ENCODE data around the gene SH3RF3.

The SH3RF3 gene

DNA sequence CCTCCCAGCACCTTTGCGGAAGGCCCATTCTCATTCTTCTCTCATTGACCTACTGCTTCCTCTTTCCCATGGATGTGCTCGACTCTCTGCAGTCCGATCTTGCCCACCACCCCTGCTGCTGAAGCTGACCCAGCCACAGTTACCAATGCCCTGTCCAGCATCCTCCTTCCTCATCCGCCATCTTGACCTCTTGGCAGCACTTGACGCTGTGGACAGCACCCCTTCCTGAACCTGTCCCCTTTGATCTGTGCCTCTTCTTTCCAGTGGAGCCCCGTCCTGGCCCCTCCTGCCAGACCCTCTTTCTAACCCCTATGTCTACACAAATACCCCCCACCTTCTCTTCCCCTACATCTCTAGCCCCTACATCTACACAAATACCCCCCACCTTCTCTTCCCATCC lies 275.7 kb downstream of the SH3RF3 start:
- FAIRE-seq, result no peak

DNA sequence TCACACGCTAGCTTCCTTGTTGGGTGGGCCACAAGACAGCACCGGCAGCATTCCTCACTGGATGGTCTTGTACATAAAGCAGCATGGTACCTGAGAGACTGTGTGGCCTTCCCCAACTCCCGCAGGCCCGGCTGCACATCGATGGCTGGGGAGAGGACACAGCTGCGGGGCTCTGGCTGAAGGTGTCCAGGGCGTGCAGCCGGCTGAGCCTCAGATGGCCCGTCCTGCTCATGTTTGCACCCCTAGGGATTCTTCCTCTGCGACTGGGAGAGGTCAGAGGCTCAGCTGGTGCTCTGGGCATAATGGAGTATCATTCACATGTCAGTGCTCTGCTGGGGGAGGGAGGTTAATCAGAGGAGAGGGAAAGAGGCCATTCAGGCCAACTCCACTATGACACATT lies 276.9 kb downstream of the SH3RF3 start:
- FAIRE-seq, result no peak

DNA sequence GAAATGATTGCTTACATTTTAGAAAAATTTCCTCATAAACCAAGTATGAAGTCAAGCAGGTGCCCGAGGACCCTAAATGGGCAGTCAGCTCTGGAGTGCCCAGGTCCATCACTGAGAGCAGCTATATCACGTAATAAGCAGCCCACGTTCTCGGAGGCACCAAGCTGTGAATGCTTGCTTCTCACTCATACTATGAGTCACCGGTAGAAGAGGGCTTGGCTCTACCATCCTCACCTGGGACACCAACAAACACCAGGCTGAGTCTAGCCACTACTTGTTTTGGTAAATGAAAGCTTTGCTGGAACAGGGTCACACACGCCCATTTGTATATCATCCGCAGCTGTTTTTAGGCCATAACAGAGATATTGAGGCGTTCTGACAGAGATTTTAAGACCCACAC lies 277.3 kb downstream of the SH3RF3 start:
- FAIRE-seq, result no peak

DNA sequence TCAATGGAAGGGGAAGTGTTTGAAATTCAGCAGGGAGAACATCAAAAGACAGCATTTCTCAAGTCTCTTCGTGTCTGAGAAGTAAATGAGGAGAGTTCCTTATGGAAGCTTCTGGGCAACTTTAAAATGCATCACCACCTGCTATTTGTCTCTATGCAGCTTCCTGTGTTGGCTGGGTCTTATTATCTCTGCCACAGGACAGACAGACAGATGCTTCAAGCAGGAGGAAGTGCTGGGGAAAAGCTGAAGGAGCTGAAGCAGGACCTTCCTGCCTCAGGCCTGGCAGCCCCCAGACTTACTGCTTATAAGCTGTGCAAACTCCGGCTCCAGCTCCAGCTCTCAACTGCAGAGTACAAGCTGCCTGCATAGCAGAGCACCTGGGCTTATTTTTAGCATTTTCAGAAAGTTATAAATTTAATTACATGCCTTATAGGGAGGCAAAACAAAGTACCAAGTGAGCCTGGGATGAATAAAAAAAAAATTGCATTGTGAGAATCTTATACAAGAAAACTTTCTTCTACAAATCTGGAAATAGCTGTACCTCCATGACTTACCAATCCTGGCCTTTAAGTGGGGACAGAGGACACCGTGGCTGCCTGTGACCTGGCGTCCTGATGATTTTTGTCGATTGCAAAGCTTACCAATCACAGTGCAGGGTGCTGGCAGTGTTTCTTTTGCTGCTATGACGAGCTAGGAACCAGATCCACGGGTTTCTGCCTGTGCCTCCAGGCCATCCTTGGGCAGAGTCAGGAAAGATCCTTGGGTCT lies 278.5 kb downstream of the SH3RF3 start:
- FAIRE-seq, result no peak

DNA sequence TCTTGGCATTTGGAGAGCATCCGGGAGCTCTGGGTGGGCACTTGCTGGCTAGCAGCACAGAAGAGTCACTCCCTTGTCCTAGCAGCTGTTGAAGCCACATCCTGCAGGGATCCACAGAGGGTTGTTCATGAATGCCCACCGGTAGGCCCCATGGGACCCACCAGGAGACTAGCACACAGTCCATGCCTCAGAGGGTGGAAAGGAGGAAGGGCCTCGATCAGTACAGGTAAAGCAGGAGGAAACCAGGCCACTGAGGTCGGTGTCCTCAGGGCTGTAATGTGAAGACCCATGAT lies 279.0 kb downstream of the SH3RF3 start:
- FAIRE-seq, result no peak

DNA sequence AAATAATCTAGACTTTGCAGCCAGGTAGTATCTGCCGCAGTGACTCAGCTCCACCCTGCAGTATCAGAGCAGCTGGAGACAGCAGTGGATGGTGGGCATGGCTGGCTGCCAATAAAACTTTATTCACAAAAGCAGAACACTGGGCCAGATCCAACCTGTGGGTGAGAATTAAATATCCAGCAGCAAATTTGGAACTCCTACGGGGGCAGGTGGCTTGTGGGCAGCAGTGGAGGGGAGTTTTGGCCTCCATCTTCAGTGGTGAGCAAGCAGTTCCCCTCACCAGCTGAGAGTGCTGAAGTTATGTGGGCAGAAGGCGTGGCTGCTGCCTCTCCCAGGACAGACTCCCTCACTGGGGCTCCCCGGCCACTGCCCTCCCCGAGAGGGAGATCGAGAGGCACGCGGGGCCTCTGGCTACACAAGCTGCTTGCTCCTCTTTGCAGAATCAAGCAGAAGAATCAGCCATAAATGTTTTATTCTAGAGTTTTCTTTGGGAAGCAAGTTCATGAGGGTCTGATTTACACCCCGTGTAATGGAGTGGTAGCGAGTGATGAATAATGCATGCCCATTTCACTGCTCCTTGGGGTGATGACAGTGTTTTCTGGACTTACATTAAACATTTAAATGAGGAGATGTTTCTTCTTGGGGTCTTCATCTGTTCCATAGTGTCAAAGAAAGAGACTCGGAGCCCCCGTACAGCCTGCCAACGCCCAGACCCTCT lies 280.5 kb downstream of the SH3RF3 start:
- FAIRE-seq, result no peak

DNA sequence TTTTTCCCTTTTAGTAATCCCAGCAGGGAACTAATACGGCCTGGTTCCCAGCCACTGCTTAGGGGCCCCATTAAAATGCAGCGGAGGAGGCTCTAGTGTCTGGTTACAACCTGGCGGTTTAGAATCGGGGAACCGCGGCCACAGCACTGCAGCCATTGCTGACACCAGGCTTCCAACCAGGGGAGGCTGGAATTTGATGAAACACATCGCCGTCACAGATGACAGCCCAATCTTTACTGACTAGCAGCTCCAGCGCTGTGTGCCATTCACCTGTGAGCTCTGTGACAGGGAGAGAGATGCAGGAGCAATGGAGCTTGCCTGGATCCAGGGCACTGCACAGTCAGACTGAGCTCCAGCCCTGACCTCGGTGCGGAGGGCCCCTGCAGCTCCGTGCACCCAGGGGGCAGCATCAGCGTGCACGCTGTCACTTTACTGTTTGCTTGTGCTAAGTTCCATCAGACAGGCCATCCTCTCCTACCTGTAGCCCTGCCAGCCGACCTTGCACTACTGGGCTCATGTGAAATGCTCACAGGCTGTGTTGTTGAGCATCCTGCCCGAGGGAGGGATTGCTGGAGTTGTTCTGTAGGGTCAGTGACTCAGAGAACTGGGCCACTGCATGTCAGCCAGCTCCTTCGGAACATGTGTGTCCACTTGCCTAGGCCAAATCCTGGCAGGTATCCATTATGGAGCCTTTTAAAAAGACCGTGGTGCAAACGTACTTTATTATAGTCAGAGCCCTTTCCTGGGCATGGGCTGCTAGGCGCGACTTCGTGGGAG lies 281.2 kb downstream of the SH3RF3 start:
- no peak for FAIRE-seq

DNA sequence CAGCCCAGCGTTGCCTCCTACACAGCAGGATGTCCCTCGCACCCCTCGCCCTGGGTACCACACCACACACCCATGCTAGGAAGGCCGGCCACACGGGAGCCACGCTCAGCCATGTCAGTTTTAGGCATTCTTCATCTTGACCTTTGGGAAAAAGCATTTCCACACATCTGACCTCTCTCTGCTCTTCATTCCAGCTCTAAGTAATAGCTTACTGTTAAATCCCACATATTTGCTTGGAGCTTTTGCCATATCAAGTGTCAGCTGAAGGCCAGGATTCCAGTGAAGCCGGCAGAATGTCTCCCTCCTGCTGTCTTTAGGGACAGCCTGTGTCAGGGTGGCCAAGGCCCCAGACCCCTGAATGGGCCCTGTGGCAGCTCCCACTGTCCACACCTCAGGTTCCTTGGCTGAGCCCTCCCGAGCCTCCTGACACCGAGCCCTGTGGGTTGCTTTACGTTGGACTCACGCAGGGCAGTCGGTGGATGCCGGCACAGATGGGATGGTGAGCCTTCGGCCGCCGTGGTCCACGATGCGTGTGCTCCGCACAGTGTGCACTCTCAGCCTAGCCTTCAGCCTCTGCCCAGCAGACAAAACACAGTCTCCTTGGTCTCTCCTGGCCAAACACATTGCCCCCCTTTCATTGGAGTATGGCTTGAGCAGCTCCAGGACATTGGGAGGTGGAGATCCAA lies 282.8 kb downstream of the SH3RF3 start:
- FAIRE-seq, result no peak

DNA sequence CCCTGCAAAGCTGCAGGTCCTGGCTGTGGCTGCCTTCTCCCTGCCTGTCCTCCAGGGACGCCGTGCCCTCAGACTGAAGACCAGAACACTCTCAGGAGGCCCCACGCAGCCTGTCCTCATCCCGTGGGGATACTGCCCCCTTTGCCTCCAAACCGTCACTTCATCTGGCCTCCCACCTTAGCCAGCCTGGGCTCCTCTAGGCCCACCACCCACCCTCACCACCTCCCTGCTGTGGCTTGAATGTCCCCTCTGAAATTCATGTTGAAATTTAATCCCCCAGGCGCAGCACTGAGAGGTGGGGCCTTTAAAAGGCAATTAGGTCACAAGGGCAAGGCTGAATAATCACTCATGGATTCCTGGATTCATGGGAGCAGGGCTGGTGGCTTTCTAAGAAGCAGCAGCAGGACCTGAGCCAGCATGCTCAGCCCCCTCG lies 286.6 kb downstream of the SH3RF3 start:
- no peak for FAIRE-seq

DNA sequence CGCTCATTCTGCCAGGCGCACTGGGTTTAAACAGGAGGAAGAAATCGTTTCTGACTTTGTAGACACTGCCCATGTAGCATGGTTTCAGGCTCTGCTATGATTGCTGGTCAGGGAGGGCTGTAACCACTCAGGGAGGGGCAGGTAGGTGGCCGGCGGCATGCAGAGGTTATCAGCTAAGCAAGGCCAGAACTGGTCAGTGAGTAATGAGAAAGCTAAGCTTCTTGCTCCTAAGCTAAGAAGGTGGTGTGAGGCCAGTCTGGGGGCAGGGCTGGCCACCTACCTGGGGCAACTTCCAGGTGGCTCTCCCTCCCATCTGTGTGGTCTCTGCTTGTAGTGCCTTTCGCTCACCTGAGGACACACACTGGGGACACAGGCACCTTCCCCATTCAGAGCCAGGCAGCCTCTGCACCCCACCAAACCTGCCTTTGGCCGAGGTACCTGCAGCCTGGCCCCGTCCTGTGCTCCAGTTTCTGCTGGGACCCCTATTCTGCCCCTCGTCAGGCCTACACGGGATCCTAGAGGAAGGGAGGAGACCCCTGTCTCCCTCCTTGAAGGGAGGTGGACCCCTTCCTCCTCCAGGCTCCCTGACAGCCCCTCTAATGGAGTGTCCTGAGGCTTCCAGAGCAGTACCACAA lies 288.8 kb downstream of the SH3RF3 start:
- no peak for FAIRE-seq

DNA sequence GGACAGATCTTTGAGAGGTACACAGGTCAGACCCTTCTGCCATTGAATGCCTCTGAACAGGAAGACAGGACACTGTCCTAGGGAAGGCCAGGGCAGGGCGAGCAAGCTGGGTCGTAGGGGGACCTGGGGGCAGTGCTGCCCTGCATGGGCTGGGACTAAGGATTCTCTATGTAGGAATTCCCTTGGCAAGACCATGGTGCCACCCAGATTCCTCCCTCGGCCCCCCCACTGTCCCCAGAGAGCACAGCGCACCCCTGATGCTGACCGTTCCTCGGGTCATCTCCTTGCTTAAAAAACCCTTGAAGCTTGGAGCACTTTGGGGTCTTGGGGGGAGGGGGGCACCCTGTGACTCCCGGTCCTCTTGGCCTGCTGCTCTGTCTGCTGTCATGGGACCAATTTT lies 289.7 kb downstream of the SH3RF3 start:
- FAIRE-seq, result no peak

DNA sequence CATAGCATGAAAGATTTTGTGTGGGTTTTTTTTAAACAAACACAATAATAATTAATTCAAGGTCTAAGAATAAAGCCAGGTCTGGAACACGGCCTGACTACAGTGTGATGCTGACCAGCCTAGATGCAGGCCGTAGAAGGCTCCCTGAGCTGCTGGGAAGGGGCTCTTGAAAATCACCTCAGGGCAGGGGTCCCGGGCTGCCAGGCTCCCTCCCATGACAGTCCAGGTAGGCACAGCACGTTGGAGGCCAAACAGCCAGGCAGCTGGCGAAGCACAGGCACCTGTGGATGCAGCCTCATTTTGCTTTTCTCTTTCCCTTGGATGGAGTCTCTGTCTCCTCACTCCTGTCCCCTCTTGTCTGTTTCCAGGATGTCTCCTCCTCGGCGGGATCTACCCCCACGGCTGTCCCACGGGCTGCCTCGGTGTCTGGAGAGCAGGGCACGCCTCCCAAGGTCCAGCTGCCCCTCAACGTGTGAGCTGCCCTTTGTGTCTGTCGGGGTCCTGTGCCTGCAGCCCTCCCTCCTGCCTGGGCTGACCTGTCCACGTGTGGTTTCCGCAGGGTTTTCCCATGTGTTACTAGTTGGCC lies 290.3 kb downstream of the SH3RF3 start:
- FAIRE-seq, result no peak

DNA sequence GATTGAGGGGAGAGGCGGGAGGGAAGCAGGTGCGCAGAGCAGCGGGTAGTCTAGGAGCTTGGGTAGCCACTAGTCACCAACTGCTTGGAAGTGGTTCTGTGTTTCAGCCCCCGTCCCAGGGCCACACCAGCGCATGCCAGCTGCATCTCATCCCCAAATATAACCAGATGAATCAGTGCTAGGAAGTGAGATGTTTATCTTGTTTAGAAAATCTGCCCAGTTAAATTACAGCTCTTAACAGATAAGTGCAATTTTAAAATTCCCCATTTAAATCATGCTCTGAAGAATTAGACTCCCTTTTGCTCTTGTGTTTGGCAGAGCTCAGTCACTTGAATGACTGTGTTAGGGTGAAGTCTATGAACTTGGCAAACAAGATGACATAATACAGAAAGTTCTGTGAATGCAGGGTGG lies 291.0 kb downstream of the SH3RF3 start:
- no peak for FAIRE-seq

DNA sequence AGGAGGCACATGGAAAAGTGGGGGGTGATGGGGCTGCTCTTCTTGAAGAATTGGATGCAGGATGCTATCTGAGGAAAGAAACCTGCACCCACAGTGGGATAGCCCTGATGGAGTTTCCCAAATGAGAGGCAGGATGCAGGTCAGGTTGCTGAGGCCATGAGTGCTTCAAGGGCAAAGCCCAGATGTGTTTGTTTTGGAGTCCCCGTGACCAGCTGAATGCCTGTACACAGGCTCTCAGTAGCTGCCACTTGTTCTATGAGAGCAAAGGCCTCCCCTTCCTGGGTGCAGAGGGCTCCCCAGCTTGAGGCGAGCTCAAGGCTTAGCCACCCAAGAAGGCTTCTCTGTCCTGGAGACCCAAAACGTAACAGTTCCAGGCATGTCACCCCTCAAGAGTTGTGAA lies 292.1 kb downstream of the SH3RF3 start:
- FAIRE-seq, result no peak

DNA sequence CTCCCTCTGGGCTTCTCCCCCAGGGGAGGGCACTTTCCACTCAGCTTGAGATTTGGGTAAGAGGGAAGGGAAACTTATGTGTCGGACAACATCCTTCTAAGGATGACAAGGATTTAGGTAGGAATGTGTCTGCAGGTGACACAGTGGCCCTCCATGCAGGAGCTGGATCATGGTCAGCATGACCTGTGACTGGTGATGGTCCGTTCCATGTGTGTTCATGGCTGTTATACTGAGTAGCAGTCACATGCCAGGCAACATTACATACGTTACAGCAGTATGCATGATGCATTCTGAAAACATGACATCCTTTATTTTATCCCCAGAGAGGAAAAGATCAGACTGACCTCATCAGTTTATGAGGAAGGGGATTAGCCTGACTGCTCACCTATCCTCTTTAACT lies 292.6 kb downstream of the SH3RF3 start:
- no peak for FAIRE-seq

DNA sequence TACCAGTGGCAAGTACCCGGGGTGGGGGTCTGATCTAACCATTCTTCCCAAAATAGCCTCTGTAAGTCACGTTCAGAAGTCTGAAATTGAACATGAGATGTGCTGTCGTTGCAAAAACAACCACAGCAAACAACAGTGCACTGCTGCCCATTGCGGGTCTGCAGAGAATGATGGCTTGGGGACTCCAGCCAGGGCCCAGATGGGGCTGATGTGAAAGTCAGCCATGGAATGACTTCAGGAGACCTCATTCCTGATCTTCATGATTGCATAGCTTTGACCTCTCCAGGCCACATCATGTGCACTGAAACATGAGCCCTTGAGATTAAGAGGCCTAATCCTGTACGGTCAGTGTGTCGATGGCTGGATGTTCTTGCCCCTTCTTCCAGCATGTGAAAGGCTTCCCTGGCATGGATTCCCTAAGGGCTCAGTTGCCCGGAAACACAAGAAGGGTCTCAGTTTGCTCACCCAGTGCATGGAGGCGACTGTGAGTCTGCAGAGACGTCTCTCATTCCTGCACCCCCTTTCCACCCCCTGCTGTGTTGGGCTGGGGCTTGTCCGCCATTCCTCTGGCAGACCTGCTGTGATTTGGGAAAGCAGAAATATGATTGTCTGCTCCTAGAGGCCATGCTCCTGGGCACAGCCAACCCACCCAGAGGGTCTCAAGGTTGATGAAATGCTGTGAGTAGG lies 293.2 kb downstream of the SH3RF3 start:
- FAIRE-seq, result no peak

DNA sequence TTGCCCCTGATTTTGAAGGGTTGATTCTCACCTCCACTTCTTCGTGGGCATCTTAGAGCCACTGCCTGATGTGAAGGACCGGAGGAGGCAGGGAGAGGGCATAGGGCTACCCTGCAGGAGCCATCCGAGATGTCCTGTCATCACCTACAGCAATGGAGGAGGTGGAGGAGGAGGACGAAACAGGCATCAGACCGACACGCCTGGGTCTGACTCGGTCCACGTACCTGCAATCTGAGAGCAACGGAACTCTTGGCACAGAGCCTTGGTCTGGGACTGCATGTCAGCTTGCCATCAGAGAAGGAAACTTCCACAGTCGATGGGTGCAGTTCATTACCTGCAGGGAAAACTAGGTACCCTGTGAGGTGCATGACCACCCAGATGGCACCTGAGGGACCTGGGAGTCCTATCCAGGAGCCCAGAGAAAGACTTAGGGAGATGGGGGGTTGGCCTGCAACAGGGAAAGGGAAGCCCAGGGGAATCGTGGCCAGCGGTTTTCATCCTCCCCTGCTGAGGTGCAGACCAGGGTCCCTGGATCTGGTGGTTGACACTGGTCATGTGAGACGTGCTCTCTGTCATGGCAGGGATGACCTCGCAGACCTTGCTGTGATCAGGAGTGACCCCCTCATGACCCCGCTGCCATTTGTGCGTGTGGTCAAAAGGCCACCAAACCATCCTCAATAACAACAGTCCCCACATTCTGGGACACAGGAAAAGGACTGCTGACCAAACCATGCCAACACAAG lies 293.9 kb downstream of the SH3RF3 start:
- no peak for FAIRE-seq

DNA sequence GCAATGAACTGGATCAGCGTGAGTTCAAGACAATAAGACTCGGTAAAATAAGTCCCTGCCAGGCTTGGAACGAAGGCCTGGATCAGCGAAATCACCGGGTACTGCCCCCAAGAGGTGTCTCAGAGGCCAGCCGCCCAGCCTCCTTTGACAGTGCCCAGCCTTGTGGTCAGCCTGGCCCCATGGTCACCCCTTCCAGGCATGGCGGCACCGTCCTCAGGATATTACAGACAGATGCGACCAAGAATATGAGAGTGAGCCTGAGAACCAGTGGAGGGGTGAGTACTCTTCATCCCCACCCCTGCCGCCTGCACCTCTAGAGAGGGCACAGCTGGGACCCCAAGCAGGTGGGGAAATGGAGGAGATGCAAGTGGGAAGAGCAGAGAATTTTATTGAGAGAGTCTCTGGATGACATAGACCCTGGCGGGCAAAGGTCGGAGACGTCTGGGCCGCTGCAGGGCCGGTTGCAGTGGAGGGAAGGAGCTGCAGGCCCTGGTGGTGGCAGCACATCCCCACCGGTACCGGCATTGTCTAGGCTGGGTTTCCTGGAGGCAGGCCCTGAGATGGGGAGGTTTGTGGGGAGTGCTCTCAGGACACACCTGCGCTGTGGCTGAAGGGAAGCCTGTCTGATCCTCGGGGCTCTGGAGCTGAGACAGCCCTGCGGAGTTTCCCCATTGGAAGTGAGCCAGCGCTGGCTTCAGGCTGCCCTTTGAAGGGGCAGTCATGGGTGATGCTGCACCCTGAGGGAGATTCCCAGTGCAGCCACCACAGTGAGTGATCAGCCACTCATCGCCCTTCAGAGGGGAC lies 294.8 kb downstream of the SH3RF3 start:
- FAIRE-seq, result no peak

DNA sequence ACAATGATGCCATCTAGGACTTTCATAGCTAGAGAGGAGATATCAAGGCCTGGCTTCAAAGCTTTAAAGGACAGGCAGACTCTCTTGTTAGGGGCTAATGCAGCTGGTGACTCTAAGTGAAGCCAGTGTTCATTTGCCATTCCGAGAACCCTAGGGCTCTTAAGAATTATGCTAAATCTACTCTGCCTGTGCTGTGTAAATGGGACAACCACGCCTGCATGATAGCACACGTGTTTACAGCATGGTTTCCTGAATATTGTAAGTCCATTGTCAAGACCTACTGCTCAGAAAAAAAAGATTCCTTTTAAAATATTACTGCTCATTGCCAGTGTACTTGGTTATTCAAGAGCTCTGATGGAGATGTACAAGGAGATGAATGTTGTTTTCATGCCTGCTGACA lies 296.4 kb downstream of the SH3RF3 start:
- FAIRE-seq, result no peak

DNA sequence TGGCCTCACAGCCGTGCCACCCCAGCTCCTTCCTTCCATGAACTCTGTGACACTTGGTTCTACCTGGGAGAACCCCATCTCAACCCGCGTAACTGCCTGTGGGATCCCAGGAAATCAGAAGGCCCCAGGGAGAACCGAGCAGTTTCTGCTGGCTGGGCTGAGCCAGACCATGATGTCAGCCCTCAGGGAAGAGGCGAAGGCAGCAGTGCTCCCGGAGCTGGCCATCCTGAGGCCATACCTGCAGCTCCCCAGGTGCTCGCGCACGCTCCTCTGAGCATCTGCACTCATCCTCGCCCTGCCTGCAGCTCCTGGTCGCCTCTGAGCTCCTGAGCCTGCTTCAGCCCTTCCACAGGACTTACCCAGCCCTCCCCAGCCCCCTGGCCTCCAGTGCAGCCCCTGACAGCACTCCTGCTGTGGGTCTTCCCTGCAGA lies 298.7 kb downstream of the SH3RF3 start:
- FAIRE-seq, result no peak
